ENCODE data around the gene FTO. TPM values are rescaled to one million over a fixed set of nuclear protein-coding genes. Genes with fewer than 3 reads are reported as not detected.

Gene FTO
- total and polyA plus RNA-seq, 12 donors = 17.8 to 310 (median 156) TPM

DNA sequence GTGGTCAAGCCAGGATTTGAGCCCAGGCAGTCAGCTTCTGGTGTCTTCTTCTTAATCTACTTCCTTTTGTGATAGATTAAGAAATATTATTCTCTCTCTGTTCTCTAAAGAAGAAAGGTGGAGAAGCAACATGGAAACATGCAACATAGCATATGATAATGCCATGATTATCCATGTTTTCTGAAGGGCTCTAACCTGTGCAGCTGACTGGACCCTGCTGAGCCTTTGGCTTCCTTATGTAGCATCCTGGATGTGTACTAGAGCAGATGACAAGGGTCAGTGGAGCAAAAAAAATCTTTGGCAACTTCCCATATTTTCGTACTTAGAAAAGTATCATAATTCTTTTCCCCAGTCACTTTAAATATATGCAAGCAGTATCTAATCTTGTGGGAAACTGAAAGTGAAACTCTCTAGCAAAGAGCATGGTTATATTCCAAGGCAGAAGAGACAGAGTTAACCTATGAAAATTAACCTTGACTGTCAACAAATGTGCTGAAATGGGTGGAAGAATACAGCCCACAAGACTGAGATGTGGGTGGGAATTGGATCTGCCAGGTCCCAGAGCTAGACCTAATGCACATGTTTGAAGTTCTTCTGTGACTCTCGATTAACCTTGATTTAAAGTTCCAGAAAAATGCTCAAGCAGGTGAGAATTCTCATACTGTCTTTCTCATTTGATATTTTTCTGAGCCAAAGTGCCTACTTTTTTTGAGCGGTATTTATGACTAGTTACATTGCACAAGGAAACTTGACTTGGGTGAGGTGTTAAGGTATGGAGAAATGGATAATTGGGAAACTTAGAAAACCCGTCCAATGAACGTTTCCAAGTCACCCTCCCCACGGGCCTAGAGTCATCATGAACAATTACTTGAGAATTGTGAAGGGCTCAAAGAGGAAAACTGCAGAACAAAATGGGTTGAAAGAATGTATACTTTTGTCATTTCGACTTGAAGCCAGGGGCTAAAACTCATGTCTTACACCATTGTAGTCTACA lies 248.6 kb downstream of the FTO start:
- 79 to 81% (median 80%) methylated on average over 7 of the region's 7 CpGs for WGBS, 4 donors
- DNase-seq = no peak
- H3K4me3 ChIP-seq = no peak overlapping the region
- H3K36me3 ChIP-seq (replicated peaks in 1 of 2) = no peaks in the 10 kb centered on the region
- peaks cover 7 to 9% of the 10 kb centered on the region in 2 donors for H3K4me1 ChIP-seq (replicated peaks in 1 of 2)
- intact Hi-C loops (cut with DNase I) = no loop called here
- H3K27me3 ChIP-seq = no peaks in the 10 kb centered on the region
- H3K27ac ChIP-seq = no peak overlapping the region
- no peak for TF ChIP-seq POLR2A (IDR thresholded peaks at IDR 0.05)
- TF ChIP-seq, protein P1, sequence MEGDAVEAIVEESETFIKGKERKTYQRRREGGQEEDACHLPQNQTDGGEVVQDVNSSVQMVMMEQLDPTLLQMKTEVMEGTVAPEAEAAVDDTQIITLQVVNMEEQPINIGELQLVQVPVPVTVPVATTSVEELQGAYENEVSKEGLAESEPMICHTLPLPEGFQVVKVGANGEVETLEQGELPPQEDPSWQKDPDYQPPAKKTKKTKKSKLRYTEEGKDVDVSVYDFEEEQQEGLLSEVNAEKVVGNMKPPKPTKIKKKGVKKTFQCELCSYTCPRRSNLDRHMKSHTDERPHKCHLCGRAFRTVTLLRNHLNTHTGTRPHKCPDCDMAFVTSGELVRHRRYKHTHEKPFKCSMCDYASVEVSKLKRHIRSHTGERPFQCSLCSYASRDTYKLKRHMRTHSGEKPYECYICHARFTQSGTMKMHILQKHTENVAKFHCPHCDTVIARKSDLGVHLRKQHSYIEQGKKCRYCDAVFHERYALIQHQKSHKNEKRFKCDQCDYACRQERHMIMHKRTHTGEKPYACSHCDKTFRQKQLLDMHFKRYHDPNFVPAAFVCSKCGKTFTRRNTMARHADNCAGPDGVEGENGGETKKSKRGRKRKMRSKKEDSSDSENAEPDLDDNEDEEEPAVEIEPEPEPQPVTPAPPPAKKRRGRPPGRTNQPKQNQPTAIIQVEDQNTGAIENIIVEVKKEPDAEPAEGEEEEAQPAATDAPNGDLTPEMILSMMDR (IDR thresholded peaks at IDR 0.05) = no peak
- H3K9me3 ChIP-seq (replicated peaks in 1 of 3) = no peaks in the 10 kb centered on the region

DNA sequence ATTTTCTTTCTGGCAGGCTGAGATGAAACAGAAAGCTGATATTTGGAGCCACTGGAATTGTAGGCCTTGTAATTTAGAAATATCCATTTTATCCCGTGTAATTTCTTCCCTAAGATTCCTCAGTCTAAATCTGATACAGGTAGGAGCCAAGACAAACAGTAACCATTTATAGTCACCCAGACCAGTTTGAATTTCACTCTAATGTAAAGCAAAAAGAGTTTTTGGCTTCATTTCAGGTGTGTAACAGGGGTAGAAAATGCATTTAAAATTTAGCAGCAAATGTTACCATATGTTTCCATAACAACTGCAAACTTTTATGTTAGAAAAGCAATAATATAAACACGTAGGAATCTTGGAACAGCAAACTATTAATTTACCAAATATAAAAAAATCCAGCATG lies 249.4 kb downstream of the FTO start:
- no peak for TF ChIP-seq POLR2A (IDR thresholded peaks at IDR 0.05)
- TF ChIP-seq, protein P1 (IDR thresholded peaks at IDR 0.05) = no peak
- H3K36me3 ChIP-seq (replicated peaks in 1 of 2) = no peaks in the 10 kb centered on the region
- H3K4me3 ChIP-seq = no peak overlapping the region
- H3K27ac ChIP-seq = no peak overlapping the region
- H3K9me3 ChIP-seq (replicated peaks in 1 of 3) = no peaks in the 10 kb centered on the region
- no peak for DNase-seq
- H3K27me3 ChIP-seq = no peaks in the 10 kb centered on the region
- peaks cover 13 to 14% of the 10 kb centered on the region in 2 donors for H3K4me1 ChIP-seq (replicated peaks in 1 of 2)
- intact Hi-C loops (cut with DNase I) = no loop called here
- 76 to 84% (median 80%) methylated on average over 2 of the region's 2 CpGs for WGBS, 4 donors

DNA sequence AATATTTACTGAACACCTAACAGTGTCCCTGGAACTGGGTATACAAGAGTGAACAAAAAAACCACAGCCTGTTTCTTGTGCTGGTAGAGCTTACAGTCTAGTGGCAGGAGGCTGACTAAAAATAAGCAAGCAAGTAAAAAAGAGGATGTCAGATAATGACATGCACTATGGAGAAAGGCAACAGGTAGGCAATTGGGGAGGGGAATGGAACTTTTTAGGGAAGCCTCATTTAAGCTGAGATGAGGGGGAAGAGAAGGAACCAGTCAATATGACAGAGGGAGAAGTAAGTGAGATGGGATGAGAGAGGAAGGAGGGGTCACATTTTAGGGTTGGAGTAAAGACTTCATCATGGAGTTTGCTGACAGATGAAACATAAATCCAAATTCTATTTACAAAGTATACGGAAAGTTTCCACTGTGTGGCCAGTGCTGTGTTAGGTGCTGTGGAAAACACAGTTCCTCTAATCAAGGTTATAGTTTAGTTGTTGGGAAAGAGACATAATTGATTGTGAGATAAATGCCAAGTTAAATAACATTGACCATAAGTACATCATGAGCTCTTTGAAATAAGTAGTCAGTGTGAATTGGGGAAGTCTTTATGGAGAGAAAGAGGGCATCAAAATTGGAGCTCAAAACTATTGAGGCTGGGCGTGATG lies 251.4 kb downstream of the FTO start:
- no peak for DNase-seq
- Histone ChIP-seq H3K27me3 (no peaks in the 10 kb centered on the region), H3K9me3 (replicated peaks in 1 of 3) (no peaks in the 10 kb centered on the region), H3K36me3 (replicated peaks in 1 of 2) (no peaks in the 10 kb centered on the region), H3K4me3 (no peak overlapping the region), H3K4me1 (replicated peaks in 1 of 2) (peaks cover 14 to 18% of the 10 kb centered on the region in 2 donors), H3K27ac (no peak overlapping the region)
- TF ChIP-seq, protein P1 (IDR thresholded peaks at IDR 0.05) = no peak
- TF ChIP-seq POLR2A (IDR thresholded peaks at IDR 0.05) = no peak
- intact Hi-C loops (cut with DNase I) = no loop called here
- 79 to 91% (median 85%) methylated on average over 2 of the region's 2 CpGs for WGBS, 4 donors

DNA sequence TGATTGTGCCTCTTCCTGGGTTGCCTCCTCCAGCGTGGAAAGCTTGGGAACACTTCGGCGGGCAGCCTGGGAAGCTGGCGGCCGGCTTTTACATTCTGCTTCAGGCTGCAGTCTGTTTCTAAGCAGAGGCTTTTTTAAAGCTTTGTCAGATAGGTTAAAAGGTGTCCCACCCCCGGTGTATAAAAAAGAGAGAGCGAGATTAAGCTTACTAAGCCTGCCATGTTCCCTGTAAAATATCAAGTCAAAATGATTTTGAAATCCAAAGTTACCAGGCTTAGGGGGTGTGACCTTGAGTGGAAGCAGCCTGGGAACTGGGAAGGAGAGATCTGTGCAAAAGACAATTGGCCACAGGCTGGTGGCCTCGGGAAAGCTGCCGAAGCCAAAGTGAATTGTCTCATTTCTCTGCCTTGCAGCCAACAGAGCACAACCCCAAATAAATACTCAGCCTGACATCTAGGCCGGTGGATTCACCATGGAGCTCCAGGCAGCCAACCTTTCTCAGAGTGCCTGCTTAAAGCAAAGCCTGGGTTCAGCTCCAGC lies 254.5 kb downstream of the FTO start:
- Histone ChIP-seq H3K27me3 (no peaks in the 10 kb centered on the region), H3K36me3 (replicated peaks in 1 of 2) (no peaks in the 10 kb centered on the region), H3K4me1 (replicated peaks in 1 of 2) (peaks cover 7 to 9% of the 10 kb centered on the region in 2 donors), H3K9me3 (replicated peaks in 1 of 3) (no peaks in the 10 kb centered on the region), H3K27ac (peak overlapping the region in 3 of 5 donors; percentile 6 to 52 (median 48)), H3K4me3 (no peak overlapping the region)
- intact Hi-C loops (cut with DNase I) = no loop called here
- peak; percentile 45 to 83 (median 68) for DNase-seq
- TF ChIP-seq POLR2A (IDR thresholded peaks at IDR 0.05) = peak in 1 of 2 donors; percentile 17
- TF ChIP-seq, protein P1 (IDR thresholded peaks at IDR 0.05) = no peak
- 61 to 71% (median 65%) methylated on average over 9 to 10 of the region's 10 CpGs for WGBS, 4 donors

Measured in adrenal gland (tissue), 12 donors.